CD14-positive monocyte (primary cell): ENCODE results near the gene KCNMA1. TPM values are rescaled to one million over a fixed set of nuclear protein-coding genes. Genes with fewer than 3 reads are reported as not detected.

Experiments used
- DNase-seq, 3 donors: peaks; one replicate each; pipeline ENCODE4 v3.0.0-alpha.2; 2011 to 2022
- H2AFZ ChIP-seq: 2 replicates; pipeline ENCODE4 v1.6.0; 2012; ENCODE audit warnings: mild to moderate bottlenecking, low read depth, low read length, inconsistent platforms; ENCODE audit not compliant: insufficient read depth, poor library complexity, severe bottlenecking
- H3K27ac ChIP-seq, 2 donors: 1 replicate in 1 of 2; 2 replicates in 1 of 2; pipeline ENCODE4 v1.5.1; 2012 to 2013; ENCODE audit warnings: low read length in 2 of 2, control low read depth in 1 of 2, inconsistent platforms in 1 of 2, low read depth in 1 of 2, mild to moderate bottlenecking in 1 of 2
- H3K27me3 ChIP-seq, 2 donors: one replicate each; pipeline versions ENCODE4 v1.6.0 to v1.6.1; 2011 to 2013; ENCODE audit warnings: low read length in 2 of 2; ENCODE audit not compliant: control insufficient read depth in 2 of 2, insufficient read depth in 2 of 2
- H3K36me3 ChIP-seq, 2 donors: replicated peaks in 1 of 2; 1 replicate in 1 of 2; 2 replicates in 1 of 2; pipeline versions ENCODE4 v1.5.1 to v1.6.1; 2012 to 2013; ENCODE audit warnings: low read length in 2 of 2, control low read depth in 1 of 2, inconsistent platforms in 1 of 2, mild to moderate bottlenecking in 1 of 2; ENCODE audit not compliant: insufficient read depth in 2 of 2, control insufficient read depth in 1 of 2
- H3K4me1 ChIP-seq, 2 donors: 1 replicate in 1 of 2; 2 replicates in 1 of 2; pipeline versions ENCODE4 v1.5.1 to v1.6.1; 2012 to 2013; ENCODE audit warnings: low read length in 2 of 2, control low read depth in 1 of 2, inconsistent platforms in 1 of 2, mild to moderate bottlenecking in 1 of 2, moderate library complexity in 1 of 2; ENCODE audit not compliant: insufficient read depth in 2 of 2, control insufficient read depth in 1 of 2
- H3K4me2 ChIP-seq: replicated peaks from 2 replicates; pipeline ENCODE3; 2012; ENCODE audit warnings: low read length, moderate library complexity, mild to moderate bottlenecking; ENCODE audit not compliant: poor library complexity, severe bottlenecking; ENCODE audit errors: extremely low read depth
- H3K4me3 ChIP-seq, 3 experiments: fragments of 200-600 bp in 1 of 3; sonication (generic) in 1 of 3; replicated peaks in 1 of 3; 1 replicate in 2 of 3; 2 replicates in 1 of 3; pipeline ENCODE4 v1.5.1; 2011 to 2013; ENCODE audit warnings: low read length in 3 of 3, mild to moderate bottlenecking in 3 of 3, control low read depth in 2 of 3, low read depth in 2 of 3, inconsistent platforms in 1 of 3, moderate library complexity in 1 of 3
- H3K79me2 ChIP-seq: 2 replicates; pipeline ENCODE4 v1.6.0; 2012; ENCODE audit warnings: mild to moderate bottlenecking, control low read depth, inconsistent platforms, low read length, moderate library complexity; ENCODE audit not compliant: insufficient read depth
- H3K9ac ChIP-seq: 2 replicates; pipeline ENCODE4 v1.6.0; 2017; ENCODE audit warnings: low read length, mild to moderate bottlenecking; ENCODE audit not compliant: insufficient read depth, poor library complexity, severe bottlenecking
- H3K9me3 ChIP-seq, 2 donors: replicated peaks in 1 of 2; 1 replicate in 1 of 2; 2 replicates in 1 of 2; pipeline versions ENCODE4 v1.5.1 to v1.6.1; 2012 to 2013; ENCODE audit warnings: low read length in 2 of 2, control low read depth in 1 of 2; ENCODE audit not compliant: control insufficient read depth in 1 of 2, insufficient read depth in 1 of 2
- H4K20me1 ChIP-seq: 2 replicates; pipeline ENCODE4 v1.6.0; 2012; ENCODE audit warnings: mild to moderate bottlenecking, low read length, control low read depth, moderate library complexity; ENCODE audit not compliant: insufficient read depth
- H3K27ac Mint-ChIP-seq, 7 donors: one replicate each; pipeline ENCODE4 v1.8.0; 2020; ENCODE audit warnings: mild to moderate bottlenecking in 7 of 7, mixed read lengths in 7 of 7, moderate library complexity in 6 of 7, inconsistent platforms in 2 of 7
- H3K27me3 Mint-ChIP-seq, 3 donors: one replicate each; pipeline ENCODE4 v1.8.0; 2021 to 2022; ENCODE audit warnings: low read depth in 3 of 3, mild to moderate bottlenecking in 3 of 3, mixed read lengths in 3 of 3, moderate library complexity in 3 of 3, inconsistent platforms in 1 of 3
- H3K36me3 Mint-ChIP-seq, 2 donors: one replicate each; pipeline ENCODE4 v1.8.0; 2020; ENCODE audit warnings: mixed read lengths in 2 of 2, inconsistent platforms in 1 of 2, mild to moderate bottlenecking in 1 of 2
- H3K4me1 Mint-ChIP-seq: one replicate; pipeline ENCODE4 v1.8.0; 2020; ENCODE audit warnings: mild to moderate bottlenecking, mixed read lengths
- H3K4me3 Mint-ChIP-seq, 2 donors: one replicate each; pipeline ENCODE4 v1.8.0; 2020; ENCODE audit warnings: mild to moderate bottlenecking in 2 of 2, mixed read lengths in 2 of 2, moderate library complexity in 1 of 2
- H3K9me3 Mint-ChIP-seq, 7 donors: one replicate each; pipeline ENCODE4 v1.8.0; 2020 to 2022; ENCODE audit warnings: mixed read lengths in 7 of 7, mild to moderate bottlenecking in 6 of 7, moderate library complexity in 6 of 7, inconsistent platforms in 2 of 7
- WGBS: methylation state at CpG from one replicate; pipeline ENCODE4 v1.1.5; 2013; ENCODE audit warnings: missing lambda C conversion rate; ENCODE audit not compliant: insufficient coverage; 5-methylcytosine and 5-hydroxymethylcytosine counted together
- intact Hi-C, 2 donors: fragments of 100-400 bp; cut with micrococcal nuclease; formaldehyde crosslinking; loops; one replicate each; pipeline versions ENCODE4 v1.15.0 to v1.15.1; 2023
- polyA plus RNA-seq, 3 donors: library from polyadenylated mRNA; depleted of rRNA in 1 of 3; unstranded in 2 of 3; stranded (reverse) in 1 of 3; fragments of 300-500 nt in 2 of 3; fragments of >200 nt in 1 of 3; fragmentation: Illumina TruSeq in 2 of 3; gene quantifications; 1 replicate in 2 of 3; 2 replicates in 1 of 3; pipeline ENCODE4 v1.2.3, GENCODE V29; 2012 to 2021
- TF ChIP-seq, protein P1 (sequence below): fragments of 200-600 bp; IDR thresholded peaks from one replicate; pipeline ENCODE4 v1.8.0; 2022; ENCODE audit warnings: antibody characterized with exemption, mild to moderate bottlenecking

The KCNMA1 gene
- polyA plus RNA-seq, 3 donors = 0.11 to 1.0 TPM; not detected in 1

DNA sequence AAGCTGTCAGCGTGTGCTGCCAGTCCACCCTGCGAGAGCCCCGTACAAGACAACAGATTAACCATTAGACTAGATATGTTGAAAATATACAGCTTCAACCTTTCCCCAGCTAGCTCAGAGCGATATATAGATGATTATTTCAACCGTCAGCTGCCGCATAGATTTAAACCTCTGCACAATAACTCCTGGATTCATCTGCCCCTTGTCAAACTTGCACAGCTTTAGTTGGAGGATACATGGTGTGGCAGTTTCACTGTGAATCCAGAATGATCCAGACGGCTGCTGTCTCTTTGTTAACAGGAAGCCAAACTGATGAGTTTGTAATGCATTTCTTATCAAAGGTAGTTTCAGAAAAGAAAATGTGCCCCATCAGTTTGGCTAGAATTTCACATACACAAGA lies 659.7 kb downstream of the KCNMA1 start:
- 100% methylated on average over 2 of the region's 7 CpGs for WGBS
- Histone ChIP-seq H3K36me3 (no peaks in the 10 kb centered on the region), H3K79me2 (no peaks in the 10 kb centered on the region), H4K20me1 (no peaks in the 10 kb centered on the region), H3K9ac (no peak overlapping the region), H3K27me3 (peaks cover 0 to 3% of the 10 kb centered on the region in 2 donors), H3K4me2 (no peak overlapping the region), H3K27ac (no peak overlapping the region), H3K4me3 (no peak overlapping the region), H3K4me1 (no peaks in the 10 kb centered on the region), H2AFZ (no peak overlapping the region), H3K9me3 (no peaks in the 10 kb centered on the region)
- H3K9me3 Mint-ChIP-seq = no peaks in the 10 kb centered on the region
- intact Hi-C loops = no loop called here
- no peak for DNase-seq
- TF ChIP-seq, protein P1, sequence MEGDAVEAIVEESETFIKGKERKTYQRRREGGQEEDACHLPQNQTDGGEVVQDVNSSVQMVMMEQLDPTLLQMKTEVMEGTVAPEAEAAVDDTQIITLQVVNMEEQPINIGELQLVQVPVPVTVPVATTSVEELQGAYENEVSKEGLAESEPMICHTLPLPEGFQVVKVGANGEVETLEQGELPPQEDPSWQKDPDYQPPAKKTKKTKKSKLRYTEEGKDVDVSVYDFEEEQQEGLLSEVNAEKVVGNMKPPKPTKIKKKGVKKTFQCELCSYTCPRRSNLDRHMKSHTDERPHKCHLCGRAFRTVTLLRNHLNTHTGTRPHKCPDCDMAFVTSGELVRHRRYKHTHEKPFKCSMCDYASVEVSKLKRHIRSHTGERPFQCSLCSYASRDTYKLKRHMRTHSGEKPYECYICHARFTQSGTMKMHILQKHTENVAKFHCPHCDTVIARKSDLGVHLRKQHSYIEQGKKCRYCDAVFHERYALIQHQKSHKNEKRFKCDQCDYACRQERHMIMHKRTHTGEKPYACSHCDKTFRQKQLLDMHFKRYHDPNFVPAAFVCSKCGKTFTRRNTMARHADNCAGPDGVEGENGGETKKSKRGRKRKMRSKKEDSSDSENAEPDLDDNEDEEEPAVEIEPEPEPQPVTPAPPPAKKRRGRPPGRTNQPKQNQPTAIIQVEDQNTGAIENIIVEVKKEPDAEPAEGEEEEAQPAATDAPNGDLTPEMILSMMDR = no peak
- peaks cover 3 to 8% (median 4%) of the 10 kb centered on the region in 3 donors for H3K27me3 Mint-ChIP-seq
- H3K36me3 Mint-ChIP-seq = no peaks in the 10 kb centered on the region
- no peaks in the 10 kb centered on the region for H3K4me1 Mint-ChIP-seq
- no peak overlapping the region for H3K4me3 Mint-ChIP-seq
- H3K27ac Mint-ChIP-seq = no peak overlapping the region

DNA sequence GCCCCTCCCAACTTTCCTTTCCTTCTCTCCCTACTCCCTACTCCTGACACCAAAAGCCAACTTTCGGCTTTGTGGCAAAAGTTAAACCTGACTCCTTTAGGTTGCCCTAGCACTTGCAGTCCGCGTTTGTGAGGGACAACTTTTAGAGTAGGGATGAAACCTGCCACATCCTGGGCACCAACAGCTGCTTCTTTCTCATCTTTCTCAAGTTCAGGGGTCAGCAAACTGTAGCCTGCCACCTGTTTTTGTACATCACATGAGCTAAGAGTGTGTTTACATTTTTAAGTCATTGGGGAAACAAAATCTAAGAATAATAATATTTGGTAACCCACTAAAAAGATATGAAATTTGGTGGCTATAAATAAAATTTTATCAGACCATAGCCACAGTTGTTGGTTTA lies 660.6 kb downstream of the KCNMA1 start:
- Histone ChIP-seq H3K4me3 (no peak overlapping the region), H3K4me2 (no peak overlapping the region), H4K20me1 (no peaks in the 10 kb centered on the region), H2AFZ (no peak overlapping the region), H3K27ac (no peak overlapping the region), H3K9me3 (no peaks in the 10 kb centered on the region), H3K9ac (no peak overlapping the region), H3K36me3 (no peaks in the 10 kb centered on the region), H3K79me2 (no peaks in the 10 kb centered on the region), H3K27me3 (peaks cover 0 to 3% of the 10 kb centered on the region in 2 donors), H3K4me1 (no peaks in the 10 kb centered on the region)
- Mint-ChIP-seq H3K9me3 (no peaks in the 10 kb centered on the region), H3K4me1 (no peaks in the 10 kb centered on the region), H3K27me3 (peaks cover 3 to 8% (median 4%) of the 10 kb centered on the region in 3 donors), H3K36me3 (no peaks in the 10 kb centered on the region), H3K27ac (no peak overlapping the region), H3K4me3 (no peak overlapping the region)
- TF ChIP-seq, protein P1 = no peak
- 100% methylated on average over 2 of the region's 3 CpGs for WGBS
- no peak for DNase-seq
- intact Hi-C loops = no loop called here
